ENCODE results near the gene PAIP2B. TPM values are rescaled to one million over a fixed set of nuclear protein-coding genes. Genes with fewer than 3 reads are reported as not detected.
"Not testable (repeated sequence)": the region's sequence is repeated elsewhere in the genome, so short reads cannot be mapped to it uniquely, and the experiment has no call there.

Gene PAIP2B
- polyA plus RNA-seq, 1 of the 3 experiments (the other 2 are of a cell fraction), result 0.20 TPM

DNA sequence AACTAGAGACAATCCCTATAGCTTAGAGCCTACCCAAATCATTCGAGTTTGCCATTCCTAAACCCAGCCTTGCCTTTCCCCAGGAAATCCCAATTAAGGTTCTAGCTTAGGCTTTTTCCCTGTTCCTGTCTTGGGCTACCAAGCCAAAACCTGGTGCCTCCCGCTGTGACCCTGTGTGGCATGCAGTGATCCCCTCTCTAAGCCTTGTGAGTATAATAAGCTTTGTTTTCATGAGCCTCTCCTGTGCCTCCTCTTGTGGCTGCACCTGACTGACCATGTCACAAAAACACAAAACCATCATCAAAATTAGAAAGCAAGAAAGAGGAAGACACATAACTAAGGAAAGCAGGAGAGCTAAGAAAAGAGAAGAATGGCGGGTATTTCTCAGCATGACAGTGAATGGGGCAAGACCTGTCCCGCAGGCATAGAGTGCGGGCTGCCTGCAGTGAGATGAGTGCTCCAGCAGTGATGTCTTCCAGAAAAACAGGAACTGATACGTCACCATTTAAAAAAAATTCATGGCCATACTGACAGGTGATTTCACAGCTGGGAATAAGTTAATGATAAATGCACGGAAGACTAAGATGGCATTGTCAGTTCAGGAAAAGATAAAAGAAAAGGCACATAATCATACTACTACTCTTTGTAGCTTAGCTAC lies 9.2 kb upstream of the PAIP2B start:
- Histone ChIP-seq H3K4me2 (no peak overlapping the region), H3K9ac (no peak overlapping the region), H3K9me2 (no peaks in the 10 kb centered on the region), H3K9me3 (no peaks in the 10 kb centered on the region), H3K4me1 (ENCODE audit: control insufficient read depth in 1 of 2, insufficient read depth in 2 of 2, low read depth in 1 of 2, low read length in 1 of 2) (no peaks in the 10 kb centered on the region), H3K27me3 (ENCODE audit: insufficient read depth) (no peaks in the 10 kb centered on the region; the same call in 1 of the 2 replicates), H3K79me2 (ENCODE audit: insufficient read depth) (no peaks in the 10 kb centered on the region), H3K4me3 (ENCODE audit: low read depth in 2 of 2, low read length in 1 of 2) (no peak overlapping the region), H2AFZ (ENCODE audit: low read depth) (no peak overlapping the region), H4K20me1 (ENCODE audit: insufficient read depth) (no peaks in the 10 kb centered on the region), H3K27ac (ENCODE audit: low read depth in 2 of 2, low read length in 1 of 2) (no peak overlapping the region), H3K36me3 (replicated peaks in 1 of 2; ENCODE audit: control insufficient read depth in 1 of 2, insufficient read depth in 2 of 2, low read length in 1 of 2) (no peaks in the 10 kb centered on the region), H3F3A (replicated peaks; ENCODE audit: insufficient read depth) (no peaks in the 10 kb centered on the region)
- ChIA-PET POLR2A (no interaction called here), CTCF (interaction anchor here (0.9 to 1.3 kb wide), 5 partner anchors 12 to 274 kb away, joined by 3 to 4 read pairs (median 4); no protein-coding TSS in a partner anchor)
- TF ChIP-seq GABPA (IDR thresholded peaks at IDR 0.05; ENCODE audit: low read depth), result no peak
- TF ChIP-seq JUND (IDR thresholded peaks at IDR 0.05), result no peak
- TF ChIP-seq RFX5 (IDR thresholded peaks at IDR 0.05; ENCODE audit: low read length), result no peak
- TF ChIP-seq SIN3A (IDR thresholded peaks at IDR 0.05; ENCODE audit: borderline replicate concordance, low read depth, low read length), result no peak
- TF ChIP-seq RAD21 (IDR thresholded peaks at IDR 0.05; ENCODE audit: low read length), result no peak
- no peak for TF ChIP-seq MXI1 (IDR thresholded peaks at IDR 0.05; ENCODE audit: low read depth, low read length)
- TF ChIP-seq EP300 (IDR thresholded peaks at IDR 0.05; ENCODE audit: borderline replicate concordance in 1 of 2, low read depth in 1 of 2, low read length in 1 of 2), result no peak
- 56% methylated on average over 7 of the region's 7 CpGs for WGBS (ENCODE audit: low lambda C conversion rate)
- no peak for DNase-seq

GRCh38 chr2:71233072-71233471 lies 6.2 kb upstream of the PAIP2B start:
- H3K27ac ChIP-seq (ENCODE audit: low read depth in 2 of 2, low read length in 1 of 2); H3K79me2 ChIP-seq (ENCODE audit: insufficient read depth); H2AFZ ChIP-seq (ENCODE audit: low read depth); H3K4me1 ChIP-seq (ENCODE audit: control insufficient read depth in 1 of 2, insufficient read depth in 2 of 2, low read depth in 1 of 2, low read length in 1 of 2); DNase-seq; H3K9me2 ChIP-seq; H3K9me3 ChIP-seq; H3K9ac ChIP-seq; H3K4me3 ChIP-seq (ENCODE audit: low read depth in 2 of 2, low read length in 1 of 2); H3K27me3 ChIP-seq (ENCODE audit: insufficient read depth); H3K4me2 ChIP-seq; H4K20me1 ChIP-seq (ENCODE audit: insufficient read depth); H3K36me3 ChIP-seq (replicated peaks in 1 of 2; ENCODE audit: control insufficient read depth in 1 of 2, insufficient read depth in 2 of 2, low read length in 1 of 2); POLR2A ChIA-PET; H3F3A ChIP-seq (replicated peaks; ENCODE audit: insufficient read depth): not testable (repeated sequence)
- CTCF ChIA-PET, result interaction anchor here (1.5 kb wide), 1 partner anchor 44 kb away, joined by 3 read pairs; no protein-coding TSS in a partner anchor
- 15% methylated on average over 7 of the region's 7 CpGs for WGBS (ENCODE audit: low lambda C conversion rate)

GRCh38 chr2:71226096-71226964 lies 573 bp downstream of the PAIP2B start:
- H3K9me3 ChIP-seq, result no peaks in the 10 kb centered on the region
- POLR2A ChIA-PET, result interaction anchor here (0.6 to 0.8 kb wide), 2 partner anchors 95 to 106 kb away, joined by 3 read pairs; no protein-coding TSS in a partner anchor
- peak overlapping the region; percentile 53 for H3K9ac ChIP-seq

More at GRCh38 chr2:71226096-71226964, 573 bp downstream of the PAIP2B start:
- peak; percentile 47 for DNase-seq
- H3K27me3 ChIP-seq (ENCODE audit: insufficient read depth), result no peaks in the 10 kb centered on the region
- no peaks in the 10 kb centered on the region for H3K9me2 ChIP-seq
- H3K4me3 ChIP-seq (ENCODE audit: low read depth in 2 of 2, low read length in 1 of 2), result peak overlapping the region; percentile 80 to 90
- H3K79me2 ChIP-seq (ENCODE audit: insufficient read depth), result no peaks in the 10 kb centered on the region
- H2AFZ ChIP-seq (ENCODE audit: low read depth), result peak overlapping the region; percentile 99
- 18% methylated on average over 13 of the region's 52 CpGs for WGBS (ENCODE audit: low lambda C conversion rate)
- peak overlapping the region; percentile 92 for H3K4me2 ChIP-seq
- peaks cover 3% of the 10 kb centered on the region for H3F3A ChIP-seq (replicated peaks; ENCODE audit: insufficient read depth)
- H3K36me3 ChIP-seq (replicated peaks in 1 of 2; ENCODE audit: control insufficient read depth in 1 of 2, insufficient read depth in 2 of 2, low read length in 1 of 2), result no peaks in the 10 kb centered on the region
- peaks cover 0 to 4% of the 10 kb centered on the region in 2 experiments; a peak in 1 of 4 replicates for H3K4me1 ChIP-seq (ENCODE audit: control insufficient read depth in 1 of 2, insufficient read depth in 2 of 2, low read depth in 1 of 2, low read length in 1 of 2)
- peak overlapping the region in 1 of 2 experiments; percentile 17; a peak in 1 of 4 replicates for H3K27ac ChIP-seq (ENCODE audit: low read depth in 2 of 2, low read length in 1 of 2)
- CTCF ChIA-PET, result interaction anchor here (0.7 to 3.1 kb wide), 10 partner anchors 13 to 284 kb away, joined by 3 to 15 read pairs (median 4); partner anchors contain the start of gene ZNF638
- H4K20me1 ChIP-seq (ENCODE audit: insufficient read depth), result no peaks in the 10 kb centered on the region
- TF ChIP-seq TCF12 (IDR thresholded peaks at IDR 0.05) (no peak), PBX3 (IDR thresholded peaks at IDR 0.05) (no peak), RFX5 (IDR thresholded peaks at IDR 0.05; ENCODE audit: low read length) (no peak), GABPA (IDR thresholded peaks at IDR 0.05; ENCODE audit: low read depth) (no peak)
